Measurements from ENCODE around the gene CEMIP2. TPM values are rescaled to one million over a fixed set of nuclear protein-coding genes. Genes with fewer than 3 reads are reported as not detected.

CEMIP2 gene
- total RNA-seq, 1 donor from 2014 or later, result 9.3 TPM

GRCh38 chr9:71778085-71778484 is 9.8 kb upstream of the CEMIP2 start:
- DNase-seq (ENCODE audit: missing footprints) (no peak), ATAC-seq (no peak)
- intact Hi-C loops (cut with DNase I), result no loop called here

DNA sequence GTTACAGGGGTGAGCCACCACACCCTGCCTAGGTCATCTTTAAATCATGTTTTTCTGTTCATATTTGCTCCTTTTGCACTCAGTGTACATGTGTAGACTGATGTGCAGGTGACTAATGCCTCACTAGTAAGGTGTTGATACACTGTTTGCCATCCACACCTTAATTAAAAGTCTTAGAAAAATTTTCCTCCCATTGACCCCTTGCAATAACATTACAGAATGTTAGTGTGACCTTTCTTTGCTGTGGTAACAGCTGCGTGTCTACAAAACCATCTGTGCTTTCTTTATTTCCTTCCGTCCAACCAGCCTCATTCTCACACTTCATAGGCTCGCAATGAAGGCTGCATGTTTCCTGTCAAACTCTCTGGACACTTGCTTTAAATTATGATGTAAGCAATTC is 6.6 kb upstream of the CEMIP2 start:
- intact Hi-C loops (cut with DNase I), result no loop called here
- ATAC-seq, result no peak
- DNase-seq (ENCODE audit: missing footprints), result no peak

DNA sequence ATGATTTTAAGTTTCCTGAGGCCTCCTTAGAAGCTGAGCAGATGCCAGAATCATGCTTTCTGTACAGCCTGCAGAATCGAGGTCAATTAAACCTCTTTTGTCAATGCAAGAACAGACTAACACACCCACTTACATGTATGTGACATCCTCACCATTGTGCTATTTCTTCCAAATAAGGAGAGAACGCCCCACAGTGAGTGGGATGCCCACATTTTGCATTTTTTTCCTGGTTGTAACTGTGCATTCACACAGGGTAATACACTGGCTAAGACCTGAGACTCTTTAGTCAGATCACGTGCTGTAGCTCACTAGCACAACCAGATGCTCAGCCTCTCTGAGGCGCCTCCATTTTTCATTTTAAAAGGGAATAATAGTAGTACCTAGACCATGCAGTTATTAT is 4.4 kb upstream of the CEMIP2 start:
- intact Hi-C loops (cut with DNase I), result no loop called here
- ATAC-seq, result no peak

DNA sequence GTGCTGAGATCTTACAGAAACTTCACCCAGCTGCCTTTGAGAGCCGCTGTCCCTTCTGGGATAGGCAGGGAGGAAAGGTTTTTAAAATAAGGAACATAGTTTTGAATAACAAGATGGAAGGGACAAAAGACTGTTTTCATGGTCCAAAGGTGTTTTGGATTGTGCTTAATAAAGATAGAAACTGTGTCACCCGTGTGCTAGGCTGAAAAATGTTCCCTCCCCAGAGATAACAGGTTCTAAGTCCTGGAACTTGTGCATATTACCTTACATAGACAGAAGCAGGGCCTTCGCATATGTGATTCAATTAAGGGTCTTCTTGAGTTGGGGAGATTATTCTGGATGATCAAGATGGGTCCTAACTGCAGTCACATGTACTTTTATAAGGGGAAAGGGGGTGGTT is 1.9 kb upstream of the CEMIP2 start:
- DNase-seq (ENCODE audit: missing footprints), result no peak
- no peak for ATAC-seq
- intact Hi-C loops (cut with DNase I), result no loop called here

More for the DNA sequence above, 4.4 kb upstream of the CEMIP2 start:
- DNase-seq (ENCODE audit: missing footprints), result no peak

GRCh38 chr9:71769175-71770161 is 1.2 kb upstream of the CEMIP2 start:
- peak; percentile 85 for ATAC-seq
- intact Hi-C loops (cut with DNase I), result loop anchor here (1.0 to 10.0 kb wide), 4 partner anchors 45 to 162 kb away; partner anchors contain the start of genes ABHD17B and C9orf85
- DNase-seq (ENCODE audit: missing footprints), result peak; percentile 92

DNA sequence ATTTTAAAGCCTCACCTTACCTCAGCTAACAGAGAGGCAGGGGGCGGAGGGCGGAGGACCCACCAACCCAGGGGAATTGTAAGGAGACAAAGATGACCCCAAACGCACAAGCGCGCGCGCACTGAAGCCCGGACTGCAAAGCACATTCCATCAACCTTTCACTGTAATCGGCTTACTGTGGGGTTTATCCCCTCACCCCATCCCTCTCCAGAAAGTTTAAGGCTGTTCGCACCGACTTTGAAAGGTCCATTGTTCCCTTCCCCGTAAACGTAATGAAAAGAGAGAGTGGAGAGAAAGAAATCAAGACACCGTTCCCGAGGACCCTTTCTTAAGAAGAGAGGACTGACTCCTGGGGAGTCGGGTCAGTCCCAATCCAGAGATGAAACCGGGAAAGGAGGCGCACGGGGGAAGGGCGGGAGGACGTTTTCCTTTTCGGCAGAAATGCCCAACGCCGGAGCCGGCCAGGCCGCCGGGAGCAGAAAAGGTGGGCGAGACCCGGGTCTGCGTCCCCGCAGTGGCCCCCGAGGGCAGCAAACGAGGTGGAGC is 464 bp downstream of the CEMIP2 start:
- intact Hi-C loops (cut with DNase I), result loop anchor here (5.0 to 10.0 kb wide), 3 partner anchors 47 to 161 kb away; no protein-coding TSS in a partner anchor
- DNase-seq (ENCODE audit: missing footprints) (peak; percentile 73), ATAC-seq (no peak)

DNA sequence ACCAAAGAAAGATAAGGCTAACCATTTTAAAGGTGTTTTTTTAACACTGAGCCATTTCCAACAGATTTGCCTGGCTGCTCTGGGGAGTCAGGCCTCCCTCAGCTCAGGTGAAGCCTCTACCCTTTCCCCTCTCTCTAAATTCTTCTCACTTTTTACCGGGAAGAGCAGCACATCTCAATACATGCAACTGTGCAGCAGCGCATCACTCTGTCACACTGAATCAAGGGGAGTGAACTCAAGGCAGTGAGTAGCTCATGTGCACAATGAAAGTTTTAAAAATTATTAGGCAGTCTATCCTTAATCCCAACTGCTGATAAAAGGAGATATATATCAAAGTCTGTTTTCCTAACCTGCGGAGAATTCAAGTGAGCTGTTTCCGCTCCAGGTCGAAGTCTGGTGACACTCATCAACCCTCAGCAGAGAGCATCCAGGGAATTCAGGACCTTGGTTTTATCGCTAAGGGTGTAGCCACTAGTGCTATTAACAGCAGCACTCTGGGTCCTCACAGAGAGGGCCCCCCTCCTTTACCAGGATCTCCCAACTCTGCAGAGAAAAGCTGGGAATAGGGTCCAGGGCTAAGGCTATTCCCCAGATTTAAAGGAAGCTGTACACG is 1.0 kb downstream of the CEMIP2 start:
- intact Hi-C loops (cut with DNase I), result loop anchor here (5.0 to 10.0 kb wide), 3 partner anchors 48 to 160 kb away; no protein-coding TSS in a partner anchor
- no peak for ATAC-seq

DNA sequence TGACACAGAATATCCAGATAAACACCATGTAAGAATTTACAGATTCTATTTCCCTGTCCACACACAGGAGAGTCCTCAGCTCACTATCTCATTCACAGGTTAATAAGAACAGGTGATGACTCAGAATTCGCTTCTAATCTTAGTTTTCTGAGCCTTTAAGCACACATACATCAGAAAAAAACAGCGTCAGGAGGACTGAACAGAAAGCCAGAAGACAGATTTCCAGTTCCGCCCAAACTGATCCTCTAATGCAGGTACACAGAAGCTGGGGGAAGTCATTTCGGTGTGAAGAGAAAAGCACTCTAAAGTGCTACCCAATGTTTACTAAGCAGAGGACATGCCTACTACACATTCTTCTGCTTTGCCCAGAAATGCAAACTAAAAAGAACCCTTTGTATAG is 1.6 kb downstream of the CEMIP2 start:
- no peak for ATAC-seq
- intact Hi-C loops (cut with DNase I), result loop anchor here (5.0 to 10.0 kb wide), 3 partner anchors 48 to 159 kb away; no protein-coding TSS in a partner anchor
- DNase-seq (ENCODE audit: missing footprints), result no peak

More for the DNA sequence above, 1.0 kb downstream of the CEMIP2 start:
- no peak for DNase-seq (ENCODE audit: missing footprints)

GRCh38 chr9:71765693-71766092 is 2.6 kb downstream of the CEMIP2 start:
- intact Hi-C loops (cut with DNase I), result loop anchor here (5.0 to 10.0 kb wide), 3 partner anchors 48 to 158 kb away; no protein-coding TSS in a partner anchor
- no peak for ATAC-seq

GRCh38 chr9:71764891-71765290 is 3.4 kb downstream of the CEMIP2 start:
- no peak for ATAC-seq
- DNase-seq (ENCODE audit: missing footprints), result no peak
- intact Hi-C loops (cut with DNase I), result loop anchor here (5.0 to 10.0 kb wide), 3 partner anchors 48 to 158 kb away; no protein-coding TSS in a partner anchor

More at GRCh38 chr9:71765693-71766092, 2.6 kb downstream of the CEMIP2 start:
- DNase-seq (ENCODE audit: missing footprints), result no peak

GRCh38 chr9:71764463-71764862 is 3.9 kb downstream of the CEMIP2 start:
- ATAC-seq (no peak), DNase-seq (ENCODE audit: missing footprints) (no peak)
- intact Hi-C loops (cut with DNase I), result loop anchor here (10.0 kb wide), 1 partner anchor 50 kb away; no protein-coding TSS in a partner anchor

- ATAC-seq (no peak), DNase-seq (ENCODE audit: missing footprints) (no peak)
- intact Hi-C loops (cut with DNase I), result loop anchor here (10.0 kb wide), 1 partner anchor 51 kb away; no protein-coding TSS in a partner anchor
These were observed 4.5 kb downstream of the CEMIP2 start for GRCh38 chr9:71763832-71764231.

DNA sequence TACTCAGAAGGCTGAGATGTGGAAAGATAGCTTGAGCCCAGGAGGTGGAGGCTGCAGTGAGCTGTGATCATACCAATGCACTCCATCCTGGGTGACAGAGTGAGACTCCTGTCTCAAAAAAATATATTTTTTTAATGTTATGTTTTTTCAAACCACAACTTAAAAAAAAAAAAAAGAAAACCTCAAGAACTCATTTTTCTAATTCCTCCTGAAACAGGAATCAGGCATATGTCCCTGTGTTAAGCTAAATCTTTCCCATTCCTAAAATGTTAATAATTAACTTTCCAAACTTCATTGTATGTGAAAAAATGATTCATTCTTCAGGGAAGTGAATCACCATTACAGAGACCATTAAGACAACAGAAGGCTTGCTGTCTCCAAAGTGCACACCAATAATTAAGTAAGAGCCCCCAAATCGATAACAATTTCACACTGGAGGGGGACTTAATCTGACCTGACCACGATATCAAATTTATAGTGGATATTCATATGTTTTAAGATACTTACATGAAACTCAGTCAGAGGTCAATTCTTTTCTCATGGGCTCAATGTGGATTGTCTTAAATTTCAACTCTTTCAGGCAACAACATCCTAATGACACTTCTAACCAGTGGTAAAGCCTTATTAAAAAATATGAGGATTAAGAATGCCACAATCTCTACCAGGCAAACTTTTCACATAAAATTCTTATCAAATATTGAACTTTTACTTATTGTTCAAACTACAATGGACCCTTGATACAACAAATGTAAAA is 5.2 kb downstream of the CEMIP2 start:
- intact Hi-C loops (cut with DNase I), result loop anchor here (10.0 kb wide), 1 partner anchor 52 kb away; no protein-coding TSS in a partner anchor
- DNase-seq (ENCODE audit: missing footprints) (no peak), ATAC-seq (no peak)

DNA sequence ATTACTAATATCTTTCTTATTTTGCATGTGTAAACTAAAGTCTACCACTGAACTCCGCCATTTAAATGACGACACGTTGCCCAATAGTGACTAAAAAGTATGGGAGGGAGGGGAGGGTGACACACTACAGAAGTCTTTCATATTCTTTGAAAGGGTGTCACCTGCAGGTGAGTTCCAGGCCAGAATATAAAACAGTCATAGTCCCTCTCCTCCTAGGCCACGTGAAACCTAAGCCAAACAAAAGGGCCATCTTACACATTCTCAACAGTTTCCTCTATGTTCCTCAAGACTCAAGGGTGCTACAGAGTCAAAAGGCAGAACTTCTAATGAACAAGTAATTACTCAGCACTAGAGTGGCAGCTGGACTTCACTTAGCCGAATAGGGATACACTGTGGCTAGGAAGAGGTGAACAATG is 6.4 kb downstream of the CEMIP2 start:
- intact Hi-C loops (cut with DNase I), result loop anchor here (10.0 kb wide), 1 partner anchor 53 kb away; no protein-coding TSS in a partner anchor
- no peak for ATAC-seq
- no peak for DNase-seq (ENCODE audit: missing footprints)

DNA sequence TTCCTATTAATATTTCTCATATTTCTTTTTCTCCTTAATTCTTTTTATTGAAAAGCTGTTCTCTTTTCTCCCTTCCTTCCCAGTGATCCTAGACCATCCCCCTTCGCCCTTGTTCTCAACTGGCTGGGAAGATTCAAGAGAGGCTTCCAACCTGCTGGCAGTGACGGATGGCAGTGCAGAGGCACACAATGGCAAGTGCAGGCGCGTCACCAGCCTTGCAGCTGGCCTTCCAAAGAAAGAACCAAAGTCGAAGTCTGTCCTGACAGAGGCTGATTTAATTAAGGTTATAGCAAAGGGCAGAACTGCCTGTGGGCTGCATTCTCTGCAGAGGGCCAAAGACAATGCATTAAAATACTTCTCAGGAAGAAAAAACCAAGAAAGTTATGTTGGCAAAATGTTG is 7.4 kb downstream of the CEMIP2 start:
- no peak for ATAC-seq
- intact Hi-C loops (cut with DNase I), result loop anchor here (10.0 kb wide), 1 partner anchor 54 kb away; no protein-coding TSS in a partner anchor

DNA sequence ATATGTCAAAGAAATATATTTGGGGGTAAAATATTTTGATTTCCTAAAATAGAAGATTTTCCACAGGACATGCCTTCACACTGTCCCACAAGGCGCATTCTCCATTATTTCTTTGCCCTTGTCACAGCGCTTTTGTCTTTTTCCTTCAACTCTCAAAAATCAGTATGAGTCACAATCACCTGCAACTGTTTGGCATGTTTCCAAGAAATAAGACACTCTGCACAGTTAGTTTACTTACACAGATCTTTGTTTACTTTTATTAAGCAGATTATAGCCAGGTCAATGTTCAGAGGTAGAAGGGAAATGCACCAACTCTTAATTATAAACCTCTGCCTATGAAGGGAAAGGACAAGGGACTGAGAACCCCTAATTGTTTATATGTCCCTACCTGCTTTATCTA is 9.5 kb downstream of the CEMIP2 start:
- intact Hi-C loops (cut with DNase I), result no loop called here
- no peak for DNase-seq (ENCODE audit: missing footprints)
- ATAC-seq, result no peak

More for the DNA sequence above, 7.4 kb downstream of the CEMIP2 start:
- no peak for DNase-seq (ENCODE audit: missing footprints)

GRCh38 chr9:71758277-71758676 is 10.0 kb downstream of the CEMIP2 start:
- DNase-seq (ENCODE audit: missing footprints) (no peak), ATAC-seq (no peak)
- intact Hi-C loops (cut with DNase I), result no loop called here

DNA sequence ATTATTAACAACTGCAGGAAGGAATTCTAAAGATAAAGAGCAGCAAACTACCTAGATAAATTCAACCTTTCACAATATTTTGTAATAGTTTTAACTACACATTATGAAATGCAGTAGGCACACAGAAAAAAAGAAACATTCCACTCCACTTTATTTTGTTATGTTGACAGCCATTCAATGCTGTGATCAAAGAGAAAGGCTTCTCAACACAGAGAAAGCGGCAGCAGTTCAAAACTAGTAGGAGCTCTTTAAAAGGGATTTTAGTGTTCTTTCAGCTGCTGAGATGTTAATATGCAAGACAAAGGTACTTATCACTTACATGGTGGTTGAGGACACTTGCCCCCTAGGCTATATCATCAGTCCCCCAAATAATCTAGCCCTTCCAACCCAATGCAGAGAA is 11.6 kb downstream of the CEMIP2 start:
- ATAC-seq (no peak), DNase-seq (ENCODE audit: missing footprints) (no peak)
- intact Hi-C loops (cut with DNase I), result no loop called here

Measured in Right ventricle myocardium inferior (tissue), 1 donor.